ENCODE measurements around the gene DLGAP1. TPM values are rescaled to one million over a fixed set of nuclear protein-coding genes. Genes with fewer than 3 reads are reported as not detected.

Gene DLGAP1
- total RNA-seq, 1 experiment from 2014 or later = 27.5 TPM

DNA sequence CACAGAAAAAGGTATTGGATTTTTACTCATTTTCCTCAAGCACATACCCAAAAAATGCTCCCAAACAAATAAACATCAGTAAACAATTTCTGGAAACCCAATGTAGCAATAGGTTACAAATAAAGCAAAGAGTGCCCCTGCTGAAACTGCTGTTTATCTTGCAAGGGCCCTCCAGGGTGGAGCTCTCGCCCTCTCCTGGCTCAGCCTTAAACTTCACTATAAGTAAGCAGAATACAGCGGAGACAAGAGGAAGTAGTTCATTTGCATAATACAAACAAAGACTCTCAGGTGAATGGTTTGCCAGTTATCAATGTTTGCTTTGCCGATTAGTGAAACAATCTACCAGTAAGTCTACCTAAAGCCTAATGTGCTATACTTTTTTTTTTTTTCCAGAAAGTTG lies 437.6 kb downstream of the DLGAP1 start:
- in situ Hi-C loops (cut with HindIII; ENCODE audit: low pct_unique_long_range_greater_than_20kb, low sequenced_read_pairs) = no loop called here
- DNase-seq (ENCODE audit: low read depth, low spot score) = peak; percentile 60

DNA sequence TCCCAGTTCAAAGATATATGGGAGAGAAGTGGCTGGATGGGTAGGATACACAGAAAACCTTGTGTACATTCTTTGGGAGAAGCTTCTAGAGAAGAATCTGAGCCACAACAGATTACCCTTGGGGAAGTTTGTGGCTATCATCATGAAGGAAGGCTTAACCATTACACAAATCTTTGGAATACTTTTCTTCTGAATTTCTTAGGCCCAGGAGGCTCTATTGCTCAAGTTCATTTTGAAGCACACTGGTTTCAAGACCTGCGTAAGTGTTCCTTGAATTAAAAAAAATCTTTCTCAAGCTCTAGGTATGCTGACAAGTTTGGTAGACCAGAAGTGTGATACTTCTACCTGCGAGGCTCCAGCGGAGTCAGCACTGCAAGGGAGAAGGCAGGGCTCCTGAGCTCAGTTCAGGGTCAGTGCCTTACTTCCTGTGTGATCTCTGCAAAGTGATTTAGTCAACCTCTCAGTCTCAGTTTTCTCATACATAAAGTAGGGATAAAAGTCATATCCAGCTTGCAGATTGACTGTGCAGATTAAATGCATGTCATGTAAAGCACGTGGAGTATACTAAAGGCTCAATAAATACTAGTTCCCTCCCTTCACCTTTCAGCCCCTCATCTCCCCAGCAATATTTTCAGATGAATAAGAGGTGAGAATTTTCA lies 438.6 kb downstream of the DLGAP1 start:
- DNase-seq (ENCODE audit: low read depth, low spot score) = no peak
- in situ Hi-C loops (cut with HindIII; ENCODE audit: low pct_unique_long_range_greater_than_20kb, low sequenced_read_pairs) = no loop called here

DNA sequence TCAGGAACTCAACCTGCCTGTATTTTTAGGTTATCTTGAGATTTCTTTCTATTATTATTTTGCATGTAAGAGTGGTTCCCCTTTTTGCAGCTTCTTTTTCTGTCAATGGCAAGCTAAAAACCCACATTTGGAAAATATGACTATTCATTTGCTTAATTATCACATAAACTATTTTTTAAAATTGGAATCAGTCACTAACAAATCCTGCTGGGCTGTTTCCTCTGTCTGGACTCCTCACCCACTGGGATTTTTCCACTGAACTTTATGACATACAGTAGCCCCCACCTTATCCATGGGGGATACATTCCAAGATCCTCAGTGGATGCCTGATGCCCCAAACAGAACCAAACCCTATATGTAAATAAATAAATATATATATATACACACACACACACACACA lies 447.3 kb downstream of the DLGAP1 start:
- in situ Hi-C loops (cut with HindIII; ENCODE audit: low pct_unique_long_range_greater_than_20kb, low sequenced_read_pairs) = no loop called here
- DNase-seq (ENCODE audit: low read depth, low spot score) = no peak

DNA sequence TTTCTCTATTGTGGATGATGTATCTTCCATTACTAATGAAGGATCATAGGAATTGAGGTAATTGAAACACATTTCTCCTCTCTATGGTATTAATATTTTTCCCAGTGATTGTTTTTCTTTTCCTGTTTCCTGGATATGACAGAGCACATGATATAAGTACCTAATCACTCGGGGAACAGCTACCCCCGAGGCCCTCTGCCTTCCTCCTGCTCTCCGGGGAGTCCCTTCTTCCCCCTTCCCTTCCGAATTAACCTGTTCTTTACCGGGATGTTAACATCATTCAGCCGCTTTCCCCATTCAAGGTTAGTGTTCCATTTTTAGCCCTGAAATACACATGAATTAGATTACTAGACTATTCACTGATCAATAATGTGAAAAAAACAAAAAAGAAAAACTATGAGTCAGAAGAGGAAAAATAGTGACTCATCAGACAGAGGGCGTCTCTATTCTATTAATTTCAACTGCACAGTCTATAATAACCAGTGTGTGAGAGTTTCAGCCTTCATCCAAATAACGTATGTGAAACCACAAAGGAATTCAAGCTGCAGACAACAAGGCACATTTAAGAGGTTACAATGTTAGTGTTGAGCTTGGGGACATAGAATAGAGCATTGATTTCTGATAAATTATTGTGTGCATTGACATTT lies 450.8 kb downstream of the DLGAP1 start:
- peak; percentile 86 for DNase-seq (ENCODE audit: low read depth, low spot score)
- in situ Hi-C loops (cut with HindIII; ENCODE audit: low pct_unique_long_range_greater_than_20kb, low sequenced_read_pairs) = no loop called here

DNA sequence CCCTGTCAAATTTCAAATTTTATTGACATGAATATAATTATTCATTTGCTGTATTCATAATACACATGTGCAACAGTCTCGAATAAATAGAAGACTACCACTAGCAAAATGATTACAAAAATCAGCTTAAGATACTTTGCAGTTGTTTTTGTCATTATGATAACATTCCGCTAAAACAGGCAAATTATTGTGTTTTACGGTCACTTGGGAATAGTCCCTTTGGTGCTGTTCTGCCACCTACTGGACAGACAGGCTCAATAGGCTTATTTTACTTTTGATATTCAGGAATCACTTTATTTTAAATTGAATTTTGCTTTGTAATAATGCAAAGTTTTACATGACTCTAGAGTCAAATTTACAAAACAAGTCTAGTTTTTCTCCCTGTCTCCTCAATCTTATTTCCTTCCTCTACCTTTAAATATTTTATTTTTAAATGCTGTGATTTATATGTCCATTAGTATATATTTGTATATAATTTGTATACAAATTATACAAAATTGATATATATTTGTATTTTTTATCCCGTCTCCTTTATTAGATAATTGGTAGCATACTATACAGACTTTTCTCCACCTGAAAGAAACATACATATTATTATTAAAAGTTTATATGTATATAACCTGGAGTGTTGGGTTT lies 456.3 kb downstream of the DLGAP1 start:
- in situ Hi-C loops (cut with HindIII; ENCODE audit: low pct_unique_long_range_greater_than_20kb, low sequenced_read_pairs) = no loop called here
- DNase-seq (ENCODE audit: low read depth, low spot score) = peak; percentile 66

DNA sequence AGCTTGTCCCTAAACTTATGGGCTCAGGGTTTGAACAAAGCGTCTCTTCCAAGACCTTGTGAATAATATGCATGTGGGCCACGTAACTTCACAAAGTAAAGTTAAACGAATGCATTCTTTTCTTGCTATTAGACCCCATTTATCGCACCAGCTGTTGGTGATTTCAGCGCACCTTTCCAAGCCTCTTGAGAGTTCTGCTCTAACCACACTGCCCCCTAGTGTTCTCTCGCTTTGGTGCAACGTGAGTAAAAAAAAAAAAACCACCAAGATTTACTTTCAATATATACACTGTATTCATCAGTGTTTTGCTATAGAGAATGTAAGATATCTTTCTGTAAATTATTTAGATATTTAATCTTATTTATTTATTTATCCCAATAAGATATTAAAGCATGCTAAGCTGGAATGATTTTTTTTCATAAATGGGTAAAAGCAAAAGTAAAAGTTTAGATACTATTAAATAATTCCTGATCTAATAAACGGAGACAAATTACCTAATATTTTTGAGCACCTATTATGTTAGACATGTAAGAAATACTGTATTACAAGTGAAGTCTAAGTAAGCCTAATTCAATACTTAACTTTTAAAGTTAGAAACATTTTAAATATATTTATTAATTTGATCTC lies 459.5 kb downstream of the DLGAP1 start:
- DNase-seq (ENCODE audit: low read depth, low spot score) = peak; percentile 80
- in situ Hi-C loops (cut with HindIII; ENCODE audit: low pct_unique_long_range_greater_than_20kb, low sequenced_read_pairs) = no loop called here

DNA sequence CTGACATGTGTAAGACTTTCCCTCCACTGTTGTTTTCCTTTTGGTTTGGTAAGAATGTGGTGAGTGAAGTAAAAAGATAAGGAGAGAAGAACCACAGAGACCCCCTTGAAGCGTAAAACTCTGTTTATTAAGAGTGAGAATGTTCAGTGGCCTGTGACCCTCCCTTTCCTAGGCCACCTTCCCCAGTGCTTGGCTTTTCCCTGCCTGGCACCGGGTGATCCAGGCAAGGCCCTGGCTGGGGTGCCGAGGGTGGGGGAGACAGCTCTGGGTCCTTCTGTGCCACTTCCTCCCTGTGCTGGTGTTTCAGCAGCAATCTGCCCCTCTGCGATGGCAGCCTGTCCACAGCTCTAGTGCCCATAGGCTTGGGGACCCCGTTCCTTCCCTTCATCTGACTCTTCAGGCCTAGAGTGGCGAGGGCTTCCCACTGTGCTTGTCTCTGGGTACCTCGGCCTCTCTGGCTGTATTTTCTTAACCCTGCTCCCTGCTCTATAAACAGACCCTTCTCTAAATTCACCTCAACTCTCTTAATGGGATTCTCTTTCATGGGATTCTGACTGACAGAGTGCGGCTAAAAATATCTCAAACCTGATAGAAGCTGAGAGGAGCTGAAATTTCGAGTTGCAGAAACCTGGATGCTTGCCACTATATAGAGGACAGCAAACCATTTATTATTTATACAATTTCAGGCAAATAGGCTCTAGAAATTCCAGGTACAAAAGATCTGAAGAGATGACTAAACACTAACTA lies 461.0 kb downstream of the DLGAP1 start:
- no peak for DNase-seq (ENCODE audit: low read depth, low spot score)
- in situ Hi-C loops (cut with HindIII; ENCODE audit: low pct_unique_long_range_greater_than_20kb, low sequenced_read_pairs) = no loop called here

DNA sequence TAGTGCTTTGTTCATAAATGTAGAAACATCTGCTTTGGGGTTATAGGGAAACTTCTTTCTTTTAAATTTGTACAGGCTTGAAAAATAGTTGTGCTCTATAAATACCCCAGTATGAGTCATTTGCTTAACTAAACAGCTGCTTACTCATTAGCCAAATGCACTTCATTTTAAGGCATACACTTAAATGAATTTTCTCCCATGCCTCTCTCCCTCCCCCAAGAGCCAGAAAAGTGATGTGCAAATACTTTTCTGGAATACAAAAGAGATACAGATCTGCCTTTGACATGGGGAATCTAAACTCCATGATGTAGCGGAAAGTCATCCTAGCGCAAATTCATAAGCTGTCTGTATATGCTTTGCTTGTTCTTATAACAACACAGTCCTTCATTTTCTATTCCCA lies 469.4 kb downstream of the DLGAP1 start:
- in situ Hi-C loops (cut with HindIII; ENCODE audit: low pct_unique_long_range_greater_than_20kb, low sequenced_read_pairs) = no loop called here
- no peak for DNase-seq (ENCODE audit: low read depth, low spot score)

DNA sequence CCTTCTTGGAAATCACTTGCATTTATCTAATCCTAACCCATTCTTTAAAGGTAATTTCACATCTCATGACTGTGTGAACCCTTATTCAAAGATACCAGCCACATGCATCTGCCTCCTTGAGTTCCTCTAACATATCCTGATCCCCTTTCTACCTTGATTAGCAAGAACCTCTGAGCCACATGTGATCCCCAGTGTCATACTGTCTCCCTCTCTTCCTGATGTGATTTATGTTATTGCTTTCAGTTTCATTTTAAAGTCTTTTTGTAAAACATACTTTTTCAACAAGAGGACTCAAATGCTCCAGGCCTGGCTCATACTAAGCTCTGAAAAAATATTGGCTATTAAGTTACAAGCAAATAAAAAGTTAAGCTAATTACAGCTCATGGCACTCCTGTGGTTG lies 470.1 kb downstream of the DLGAP1 start:
- DNase-seq (ENCODE audit: low read depth, low spot score) = no peak

DNA sequence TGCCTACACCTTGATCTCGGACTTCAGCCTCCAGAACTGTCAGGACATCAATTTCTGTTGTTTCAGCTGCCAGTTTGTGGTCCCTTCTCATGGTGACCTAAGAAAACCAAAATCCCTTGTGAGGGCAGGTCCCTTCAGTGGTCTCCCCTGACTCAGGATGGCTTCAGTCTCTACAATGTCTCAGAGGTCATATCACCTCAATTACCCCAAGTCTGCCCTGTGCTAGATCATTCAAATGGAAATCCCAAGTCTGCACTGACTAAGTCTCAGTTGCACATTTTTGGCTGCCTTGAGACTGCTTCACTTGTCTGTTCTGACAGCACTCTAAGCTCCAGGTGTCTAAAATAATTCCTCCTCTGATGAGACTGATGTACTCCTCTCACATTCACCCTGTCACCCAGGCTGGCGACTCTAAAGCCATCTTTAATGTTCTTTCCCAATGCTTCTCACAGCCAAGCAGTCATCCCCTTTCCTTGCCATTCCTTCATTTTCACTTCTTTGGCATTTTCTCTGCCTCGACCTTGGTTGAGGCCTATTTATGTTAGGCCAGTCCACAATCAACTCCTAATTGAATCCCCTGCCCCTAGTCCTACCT lies 470.8 kb downstream of the DLGAP1 start:
- DNase-seq (ENCODE audit: low read depth, low spot score) = no peak
- in situ Hi-C loops (cut with HindIII; ENCODE audit: low pct_unique_long_range_greater_than_20kb, low sequenced_read_pairs) = no loop called here

More for the DNA sequence above, 470.1 kb downstream of the DLGAP1 start:
- in situ Hi-C loops (cut with HindIII; ENCODE audit: low pct_unique_long_range_greater_than_20kb, low sequenced_read_pairs) = no loop called here

DNA sequence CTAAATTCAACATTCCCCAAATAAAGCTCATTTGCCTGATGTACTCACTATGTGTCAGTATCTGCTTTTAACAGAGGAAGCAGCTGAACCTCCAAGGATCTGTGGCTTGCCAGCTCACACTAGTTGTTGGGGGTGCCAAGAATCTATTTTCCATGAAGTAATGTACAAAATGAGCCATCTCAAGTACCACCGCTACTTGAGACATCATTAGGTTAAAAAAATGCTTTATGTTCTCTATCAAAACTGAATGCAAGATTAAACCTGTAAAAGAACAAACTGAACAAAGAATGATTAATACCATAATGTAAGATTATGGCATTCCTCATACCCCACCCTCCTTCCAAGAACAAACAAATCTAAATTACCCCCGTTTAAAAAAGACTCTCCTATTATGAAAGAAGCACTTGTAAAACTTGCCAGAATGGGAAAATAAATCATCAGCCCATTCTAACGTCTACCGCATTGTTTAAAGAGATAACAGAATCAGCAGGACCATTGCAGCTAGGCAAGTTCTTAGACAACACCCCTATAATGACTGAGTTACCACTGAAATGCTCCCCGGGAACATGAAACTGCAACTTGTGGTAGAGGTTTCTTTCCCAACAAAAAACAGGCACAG lies 471.6 kb downstream of the DLGAP1 start:
- no peak for DNase-seq (ENCODE audit: low read depth, low spot score)
- in situ Hi-C loops (cut with HindIII; ENCODE audit: low pct_unique_long_range_greater_than_20kb, low sequenced_read_pairs) = no loop called here

DNA sequence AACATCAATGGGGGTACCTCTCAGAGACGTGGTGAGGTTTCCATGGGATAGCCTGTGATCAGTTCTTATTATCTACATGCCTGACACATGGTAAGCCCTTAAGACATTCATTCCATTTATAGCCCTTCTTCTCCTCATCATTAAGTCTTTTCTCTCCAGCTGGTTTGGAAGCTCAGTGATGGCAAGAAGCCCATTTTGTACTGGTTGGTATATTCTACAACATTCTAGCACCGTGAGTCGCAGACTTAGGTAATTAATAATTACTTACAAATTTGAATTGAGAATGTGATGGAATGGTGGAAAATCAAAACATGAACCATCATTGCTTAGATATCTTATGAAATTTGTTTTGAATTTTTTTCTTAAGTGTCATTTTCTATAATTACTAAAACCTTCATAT lies 472.6 kb downstream of the DLGAP1 start:
- in situ Hi-C loops (cut with HindIII; ENCODE audit: low pct_unique_long_range_greater_than_20kb, low sequenced_read_pairs) = no loop called here
- no peak for DNase-seq (ENCODE audit: low read depth, low spot score)

DNA sequence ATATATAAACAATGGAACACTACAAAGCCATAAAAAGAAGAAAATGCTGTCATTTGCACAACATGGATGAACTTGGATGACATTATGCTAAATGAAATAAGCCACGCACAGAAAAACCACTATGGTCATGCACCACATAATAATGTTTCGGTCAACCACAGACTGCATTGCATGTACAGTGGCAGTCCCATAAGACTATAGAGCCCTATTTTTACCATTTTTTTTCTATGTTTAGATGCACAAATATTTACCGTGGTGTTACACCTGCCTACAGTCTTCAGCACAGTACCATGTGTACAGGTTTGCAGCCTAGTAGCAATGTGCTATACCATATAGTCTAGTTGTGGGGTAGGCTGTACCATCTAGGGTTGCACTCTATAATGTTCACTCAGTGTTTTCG lies 476.1 kb downstream of the DLGAP1 start:
- DNase-seq (ENCODE audit: low read depth, low spot score) = no peak
- in situ Hi-C loops (cut with HindIII; ENCODE audit: low pct_unique_long_range_greater_than_20kb, low sequenced_read_pairs) = no loop called here

DNA sequence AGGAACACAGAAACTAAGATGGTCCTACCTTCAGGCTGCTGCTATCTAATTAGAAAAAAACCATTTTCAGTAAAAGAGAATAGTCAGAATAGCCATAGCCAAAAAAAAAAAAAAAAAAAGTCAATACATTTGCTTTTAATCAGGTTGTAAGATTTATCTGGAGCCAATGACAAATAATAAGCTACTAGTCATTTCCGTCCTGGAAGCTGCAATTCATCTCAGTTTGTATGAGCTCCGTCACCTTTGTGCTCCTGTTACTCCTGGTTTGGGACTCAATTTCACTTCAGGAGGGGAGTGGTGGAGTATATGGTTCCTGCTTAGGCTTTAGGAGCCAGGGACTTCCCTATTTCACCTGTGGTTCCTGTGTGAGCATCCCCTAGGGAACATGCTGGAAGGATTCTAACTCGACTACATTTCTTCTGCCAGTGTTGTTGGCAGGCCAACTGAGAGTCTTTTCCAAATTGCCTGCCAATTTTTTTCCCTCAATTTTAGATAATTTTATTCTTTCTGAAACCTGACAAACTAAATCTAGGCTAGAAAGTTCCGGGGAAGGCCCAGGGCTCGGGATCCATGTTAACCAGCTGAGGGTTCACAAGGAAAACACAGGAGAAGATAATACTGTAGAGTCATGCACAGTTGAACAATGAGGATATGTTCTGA lies 481.8 kb downstream of the DLGAP1 start:
- in situ Hi-C loops (cut with HindIII; ENCODE audit: low pct_unique_long_range_greater_than_20kb, low sequenced_read_pairs) = no loop called here
- DNase-seq (ENCODE audit: low read depth, low spot score) = no peak

DNA sequence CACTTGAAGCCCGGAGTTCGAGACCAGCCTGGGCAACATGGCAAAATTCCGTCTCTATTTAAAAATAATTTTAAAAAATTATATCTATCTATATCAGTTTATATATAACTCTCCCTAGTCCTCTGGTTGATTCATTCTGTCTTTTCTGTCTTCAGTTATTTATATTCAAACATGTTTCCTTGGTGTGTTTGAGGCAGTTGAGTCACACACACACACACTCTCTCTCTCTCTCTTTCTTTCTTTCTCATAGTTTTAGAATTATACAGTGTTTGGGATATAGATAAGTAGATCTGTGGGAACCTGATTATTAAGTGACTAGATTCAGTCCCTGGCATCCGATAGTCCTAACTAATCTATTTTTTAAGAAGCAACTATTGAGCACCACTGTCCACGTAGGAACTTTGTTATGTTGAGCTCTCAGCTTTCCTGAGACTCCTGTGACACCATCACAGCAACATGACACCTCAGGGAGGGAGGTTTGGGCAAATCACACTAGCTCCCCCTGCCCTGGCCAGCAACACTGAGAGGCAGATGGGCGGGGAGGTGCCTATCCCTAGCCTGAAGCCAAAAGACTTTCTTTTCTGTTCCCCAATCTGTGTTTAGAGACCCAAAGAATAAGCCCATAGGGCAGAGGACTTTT lies 482.7 kb downstream of the DLGAP1 start:
- no peak for DNase-seq (ENCODE audit: low read depth, low spot score)
- in situ Hi-C loops (cut with HindIII; ENCODE audit: low pct_unique_long_range_greater_than_20kb, low sequenced_read_pairs) = no loop called here

DNA sequence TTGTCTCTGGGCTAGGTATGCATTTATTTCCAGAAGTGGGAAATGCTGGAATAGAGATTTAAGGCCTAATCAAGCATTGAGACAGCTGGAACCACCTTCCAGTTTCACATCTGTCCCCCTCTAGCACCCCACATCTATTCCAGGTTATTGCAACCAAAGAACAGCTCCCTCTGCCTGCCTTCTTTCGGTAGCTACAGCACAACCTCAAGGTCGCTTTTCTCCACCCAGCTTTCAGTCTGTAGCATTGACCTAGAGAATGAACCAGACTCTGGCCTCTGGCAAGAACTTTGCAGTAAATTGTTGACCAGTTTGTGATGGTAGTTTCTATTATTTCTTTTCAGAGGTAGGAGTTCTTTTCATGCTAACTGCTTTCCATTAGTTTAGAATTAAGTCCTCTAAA lies 484.2 kb downstream of the DLGAP1 start:
- in situ Hi-C loops (cut with HindIII; ENCODE audit: low pct_unique_long_range_greater_than_20kb, low sequenced_read_pairs) = no loop called here
- peak; percentile 14 for DNase-seq (ENCODE audit: low read depth, low spot score)

Data from SK-MEL-5 (cell line).